ENCODE results near the gene EIF3M.

EIF3M gene

GRCh38 chr11:32583459-32584271 is at the start of gene EIF3M:
Gene EIF3M (plus strand): TSS chr11:32583831. CDS start chr11:32583888, 57 bp downstream.
- DNase-seq = peak; percentile 98
- in situ Hi-C loops (cut with MboI; ENCODE audit: low pct_unique_long_range_greater_than_20kb, low sequenced_read_pairs) = no loop called here

GRCh38 chr11:32538804-32539203 is 44.8 kb upstream of the EIF3M start:
- in situ Hi-C loops (cut with MboI; ENCODE audit: low pct_unique_long_range_greater_than_20kb, low sequenced_read_pairs) = no loop called here
- DNase-seq = no peak

GRCh38 chr11:32549611-32550187 is 33.9 kb upstream of the EIF3M start:
- in situ Hi-C loops (cut with MboI; ENCODE audit: low pct_unique_long_range_greater_than_20kb, low sequenced_read_pairs) = no loop called here
- no peak for DNase-seq

GRCh38 chr11:32550207-32550606 is 33.4 kb upstream of the EIF3M start:
- DNase-seq = no peak
- in situ Hi-C loops (cut with MboI; ENCODE audit: low pct_unique_long_range_greater_than_20kb, low sequenced_read_pairs) = no loop called here

- in situ Hi-C loops (cut with MboI; ENCODE audit: low pct_unique_long_range_greater_than_20kb, low sequenced_read_pairs) = no loop called here
Observed at GRCh38 chr11:32555091-32555490, 28.5 kb upstream of the EIF3M start.

GRCh38 chr11:32555895-32556294 is 27.7 kb upstream of the EIF3M start:
- DNase-seq = no peak
- in situ Hi-C loops (cut with MboI; ENCODE audit: low pct_unique_long_range_greater_than_20kb, low sequenced_read_pairs) = no loop called here

More at GRCh38 chr11:32555091-32555490, 28.5 kb upstream of the EIF3M start:
- DNase-seq = no peak

GRCh38 chr11:32561835-32562234 is 21.8 kb upstream of the EIF3M start:
- in situ Hi-C loops (cut with MboI; ENCODE audit: low pct_unique_long_range_greater_than_20kb, low sequenced_read_pairs) = no loop called here
- DNase-seq = no peak

GRCh38 chr11:32562839-32563599 is 20.6 kb upstream of the EIF3M start:
- DNase-seq = no peak
- in situ Hi-C loops (cut with MboI; ENCODE audit: low pct_unique_long_range_greater_than_20kb, low sequenced_read_pairs) = no loop called here

- no peak for DNase-seq
- in situ Hi-C loops (cut with MboI; ENCODE audit: low pct_unique_long_range_greater_than_20kb, low sequenced_read_pairs) = no loop called here
Observed at GRCh38 chr11:32563600-32563959, 20.1 kb upstream of the EIF3M start.

- in situ Hi-C loops (cut with MboI; ENCODE audit: low pct_unique_long_range_greater_than_20kb, low sequenced_read_pairs) = no loop called here
- DNase-seq = no peak
Observed at GRCh38 chr11:32566517-32566916, 17.1 kb upstream of the EIF3M start.

- no peak for DNase-seq
- in situ Hi-C loops (cut with MboI; ENCODE audit: low pct_unique_long_range_greater_than_20kb, low sequenced_read_pairs) = no loop called here
Observed at GRCh38 chr11:32567154-32567553, 16.5 kb upstream of the EIF3M start.

GRCh38 chr11:32569313-32569881 is 14.2 kb upstream of the EIF3M start:
- no peak for DNase-seq
- in situ Hi-C loops (cut with MboI; ENCODE audit: low pct_unique_long_range_greater_than_20kb, low sequenced_read_pairs) = no loop called here

- in situ Hi-C loops (cut with MboI; ENCODE audit: low pct_unique_long_range_greater_than_20kb, low sequenced_read_pairs) = no loop called here
- no peak for DNase-seq
Observed at GRCh38 chr11:32571039-32571438, 12.6 kb upstream of the EIF3M start.

- DNase-seq = peak; percentile 38
- in situ Hi-C loops (cut with MboI; ENCODE audit: low pct_unique_long_range_greater_than_20kb, low sequenced_read_pairs) = no loop called here
Observed at GRCh38 chr11:32573228-32573627, 10.4 kb upstream of the EIF3M start.

GRCh38 chr11:32574421-32574820 is 9.2 kb upstream of the EIF3M start:
- in situ Hi-C loops (cut with MboI; ENCODE audit: low pct_unique_long_range_greater_than_20kb, low sequenced_read_pairs) = no loop called here
- no peak for DNase-seq

GRCh38 chr11:32575070-32575469 is 8.6 kb upstream of the EIF3M start:
- no peak for DNase-seq
- in situ Hi-C loops (cut with MboI; ENCODE audit: low pct_unique_long_range_greater_than_20kb, low sequenced_read_pairs) = no loop called here

- DNase-seq = no peak
- in situ Hi-C loops (cut with MboI; ENCODE audit: low pct_unique_long_range_greater_than_20kb, low sequenced_read_pairs) = no loop called here
Observed at GRCh38 chr11:32576456-32576855, 7.2 kb upstream of the EIF3M start.

GRCh38 chr11:32580967-32581366 is 2.7 kb upstream of the EIF3M start:
- in situ Hi-C loops (cut with MboI; ENCODE audit: low pct_unique_long_range_greater_than_20kb, low sequenced_read_pairs) = no loop called here

GRCh38 chr11:32581556-32581955 is 2.1 kb upstream of the EIF3M start:
- no peak for DNase-seq
- in situ Hi-C loops (cut with MboI; ENCODE audit: low pct_unique_long_range_greater_than_20kb, low sequenced_read_pairs) = no loop called here

More at GRCh38 chr11:32580967-32581366, 2.7 kb upstream of the EIF3M start:
- DNase-seq = no peak

GRCh38 chr11:32584921-32585320 is 1.3 kb downstream of the EIF3M start:
- in situ Hi-C loops (cut with MboI; ENCODE audit: low pct_unique_long_range_greater_than_20kb, low sequenced_read_pairs) = no loop called here
- peak; percentile 43 for DNase-seq
